ENCODE results near the gene CBR4.
A peak's percentile ranks its signal among the peaks of the same experiment; 100 is the strongest.

Gene CBR4

GRCh38 chr4:169005453-169006099 lies 4.5 kb downstream of the CBR4 start:
- Histone ChIP-seq H3K36me3 (ENCODE audit: control insufficient read depth, low read length) (peaks cover 55% of the 10 kb centered on the region), H3K27ac (ENCODE audit: low read depth, low read length) (no peak overlapping the region), H3K4me2 (ENCODE audit: low read length) (peak overlapping the region; percentile 12; the same call in 1 of the 2 replicates), H3K4me1 (ENCODE audit: control insufficient read depth, low read length) (peaks cover 31% of the 10 kb centered on the region), H3K9me2 (replicated peaks; ENCODE audit: control insufficient read depth, low read length) (no peaks in the 10 kb centered on the region), H3F3A (ENCODE audit: control insufficient read depth, insufficient read depth) (no peaks in the 10 kb centered on the region), H3K27me3 (ENCODE audit: control insufficient read depth, low read length) (no peaks in the 10 kb centered on the region), H3K4me3 (ENCODE audit: low read length) (no peak overlapping the region), H3K9me3 (ENCODE audit: control insufficient read depth, insufficient read depth, low read length) (no peaks in the 10 kb centered on the region), H4K20me1 (ENCODE audit: control insufficient read depth, insufficient read depth, low read depth, low read length) (no peaks in the 10 kb centered on the region), H3K79me2 (ENCODE audit: control insufficient read depth, low read length) (peaks cover 42% of the 10 kb centered on the region)
- TF ChIP-seq, protein P1, sequence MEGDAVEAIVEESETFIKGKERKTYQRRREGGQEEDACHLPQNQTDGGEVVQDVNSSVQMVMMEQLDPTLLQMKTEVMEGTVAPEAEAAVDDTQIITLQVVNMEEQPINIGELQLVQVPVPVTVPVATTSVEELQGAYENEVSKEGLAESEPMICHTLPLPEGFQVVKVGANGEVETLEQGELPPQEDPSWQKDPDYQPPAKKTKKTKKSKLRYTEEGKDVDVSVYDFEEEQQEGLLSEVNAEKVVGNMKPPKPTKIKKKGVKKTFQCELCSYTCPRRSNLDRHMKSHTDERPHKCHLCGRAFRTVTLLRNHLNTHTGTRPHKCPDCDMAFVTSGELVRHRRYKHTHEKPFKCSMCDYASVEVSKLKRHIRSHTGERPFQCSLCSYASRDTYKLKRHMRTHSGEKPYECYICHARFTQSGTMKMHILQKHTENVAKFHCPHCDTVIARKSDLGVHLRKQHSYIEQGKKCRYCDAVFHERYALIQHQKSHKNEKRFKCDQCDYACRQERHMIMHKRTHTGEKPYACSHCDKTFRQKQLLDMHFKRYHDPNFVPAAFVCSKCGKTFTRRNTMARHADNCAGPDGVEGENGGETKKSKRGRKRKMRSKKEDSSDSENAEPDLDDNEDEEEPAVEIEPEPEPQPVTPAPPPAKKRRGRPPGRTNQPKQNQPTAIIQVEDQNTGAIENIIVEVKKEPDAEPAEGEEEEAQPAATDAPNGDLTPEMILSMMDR (IDR thresholded peaks at IDR 0.05; ENCODE audit: low read depth, low read length, poor library complexity, severe bottlenecking), result peak; percentile 39
- TF ChIP-seq EZH2phosphoT487 (IDR thresholded peaks at IDR 0.05; ENCODE audit: borderline replicate concordance, low read length), result no peak

- no peak overlapping the region for H3K4me3 ChIP-seq (ENCODE audit: low read length)
- no peaks in the 10 kb centered on the region for H3K9me2 ChIP-seq (replicated peaks; ENCODE audit: control insufficient read depth, low read length)
- no peak overlapping the region for H3K27ac ChIP-seq (ENCODE audit: low read depth, low read length)
- no peaks in the 10 kb centered on the region for H3F3A ChIP-seq (ENCODE audit: control insufficient read depth, insufficient read depth)
- H3K79me2 ChIP-seq (ENCODE audit: control insufficient read depth, low read length), result peaks cover 3% of the 10 kb centered on the region; the same call in 1 of the 2 replicates
- no peak for TF ChIP-seq EZH2phosphoT487 (IDR thresholded peaks at IDR 0.05; ENCODE audit: borderline replicate concordance, low read length)
- TF ChIP-seq, protein P1 (IDR thresholded peaks at IDR 0.05; ENCODE audit: low read depth, low read length, poor library complexity, severe bottlenecking), result no peak
- H4K20me1 ChIP-seq (ENCODE audit: control insufficient read depth, insufficient read depth, low read depth, low read length), result no peaks in the 10 kb centered on the region
- H3K27me3 ChIP-seq (ENCODE audit: control insufficient read depth, low read length), result no peaks in the 10 kb centered on the region
- H3K4me1 ChIP-seq (ENCODE audit: control insufficient read depth, low read length), result peaks cover 5% of the 10 kb centered on the region
- no peaks in the 10 kb centered on the region for H3K9me3 ChIP-seq (ENCODE audit: control insufficient read depth, insufficient read depth, low read length)
- H3K4me2 ChIP-seq (ENCODE audit: low read length), result no peak overlapping the region
- peaks cover 76% of the 10 kb centered on the region for H3K36me3 ChIP-seq (ENCODE audit: control insufficient read depth, low read length)
Observed at GRCh38 chr4:169000315-169000714, 9.7 kb downstream of the CBR4 start.

GRCh38 chr4:168999809-169000208 lies 10.2 kb downstream of the CBR4 start:
- no peaks in the 10 kb centered on the region; the same call in 1 of the 2 replicates for H3K4me1 ChIP-seq (ENCODE audit: control insufficient read depth, low read length)
- no peaks in the 10 kb centered on the region for H3K9me3 ChIP-seq (ENCODE audit: control insufficient read depth, insufficient read depth, low read length)
- no peaks in the 10 kb centered on the region for H3F3A ChIP-seq (ENCODE audit: control insufficient read depth, insufficient read depth)
- H3K9me2 ChIP-seq (replicated peaks; ENCODE audit: control insufficient read depth, low read length), result no peaks in the 10 kb centered on the region
- no peak overlapping the region for H3K4me2 ChIP-seq (ENCODE audit: low read length)
- peaks cover 3% of the 10 kb centered on the region; the same call in 1 of the 2 replicates for H3K79me2 ChIP-seq (ENCODE audit: control insufficient read depth, low read length)
- H3K36me3 ChIP-seq (ENCODE audit: control insufficient read depth, low read length), result peaks cover 75% of the 10 kb centered on the region
- H3K27me3 ChIP-seq (ENCODE audit: control insufficient read depth, low read length), result no peaks in the 10 kb centered on the region
- H3K27ac ChIP-seq (ENCODE audit: low read depth, low read length), result no peak overlapping the region
- no peak for TF ChIP-seq EZH2phosphoT487 (IDR thresholded peaks at IDR 0.05; ENCODE audit: borderline replicate concordance, low read length)
- TF ChIP-seq, protein P1 (IDR thresholded peaks at IDR 0.05; ENCODE audit: low read depth, low read length, poor library complexity, severe bottlenecking), result no peak
- no peaks in the 10 kb centered on the region for H4K20me1 ChIP-seq (ENCODE audit: control insufficient read depth, insufficient read depth, low read depth, low read length)
- H3K4me3 ChIP-seq (ENCODE audit: low read length), result no peak overlapping the region
